Umbilical cord (tissue), 2 donors: ENCODE data around the gene PMCH. TPM values are rescaled to one million over a fixed set of nuclear protein-coding genes. Genes with fewer than 3 reads are reported as not detected.
"Not testable (repeated sequence)": the region's sequence is repeated elsewhere in the genome, so short reads cannot be mapped to it uniquely, and the experiment has no call there.

Experiments
- DNase-seq: peaks from one replicate; pipeline ENCODE4 v3.0.0-alpha.2; 2015; ENCODE audit warnings: low spot score
- total RNA-seq: library from RNA; depleted of rRNA; stranded (reverse); fragments of >200 nt; gene quantifications from one replicate; pipeline ENCODE4 v1.2.3, GENCODE V29; 2014; ENCODE audit warnings: low replicate concordance; ENCODE audit not compliant: insufficient read depth

The PMCH gene
- total RNA-seq, result 0.96 TPM

- DNase-seq, result no peak
Measured at GRCh38 chr12:102197789-102198188, at the start of gene PMCH. TSS of gene PMCH (minus strand) at chr12:102197833. CDS start at chr12:102197770, 63 bp downstream.

- not testable (repeated sequence) for DNase-seq
Measured at GRCh38 chr12:102240859-102241258, 43.2 kb upstream of the PMCH start.

GRCh38 chr12:102234599-102234998 lies 37.0 kb upstream of the PMCH start:
- no peak for DNase-seq

GRCh38 chr12:102232446-102232845 lies 34.8 kb upstream of the PMCH start:
- DNase-seq, result peak; percentile 94

GRCh38 chr12:102232036-102232435 lies 34.4 kb upstream of the PMCH start:
- DNase-seq, result no peak

GRCh38 chr12:102227954-102228353 lies 30.3 kb upstream of the PMCH start:
- DNase-seq, result no peak

- DNase-seq, result no peak
Measured at GRCh38 chr12:102220736-102221135, 23.1 kb upstream of the PMCH start.

- no peak for DNase-seq
Measured at GRCh38 chr12:102215992-102216691, 18.5 kb upstream of the PMCH start.

- DNase-seq, result no peak
Measured at GRCh38 chr12:102204025-102204424, 6.4 kb upstream of the PMCH start.

- DNase-seq, result no peak
Measured at GRCh38 chr12:102202556-102202955, 4.9 kb upstream of the PMCH start.

GRCh38 chr12:102201436-102202061 lies 3.9 kb upstream of the PMCH start:
- DNase-seq, result no peak

- no peak for DNase-seq
Measured at GRCh38 chr12:102195826-102196225, 1.8 kb downstream of the PMCH start.

GRCh38 chr12:102182635-102183034 lies 15.0 kb downstream of the PMCH start:
- DNase-seq, result no peak

- no peak for DNase-seq
Measured at GRCh38 chr12:102174761-102175160, 22.9 kb downstream of the PMCH start.

GRCh38 chr12:102174117-102174516 lies 23.5 kb downstream of the PMCH start:
- DNase-seq, result no peak

GRCh38 chr12:102172436-102172835 lies 25.2 kb downstream of the PMCH start:
- DNase-seq, result peak; percentile 10

- DNase-seq, result no peak
Measured at GRCh38 chr12:102171951-102172350, 25.7 kb downstream of the PMCH start.

GRCh38 chr12:102169922-102170621 lies 27.6 kb downstream of the PMCH start:
- peak; percentile 26 for DNase-seq

- DNase-seq, result no peak
Measured at GRCh38 chr12:102167821-102168604, 29.6 kb downstream of the PMCH start.

GRCh38 chr12:102163383-102163782 lies 34.2 kb downstream of the PMCH start:
- no peak for DNase-seq

GRCh38 chr12:102155206-102155605 lies 42.4 kb downstream of the PMCH start:
- DNase-seq, result not testable (repeated sequence)

- DNase-seq, result not testable (repeated sequence)
Measured at GRCh38 chr12:102147062-102147587, 50.5 kb downstream of the PMCH start.
